Measurements from ENCODE around the gene ABR.

Gene ABR

DNA sequence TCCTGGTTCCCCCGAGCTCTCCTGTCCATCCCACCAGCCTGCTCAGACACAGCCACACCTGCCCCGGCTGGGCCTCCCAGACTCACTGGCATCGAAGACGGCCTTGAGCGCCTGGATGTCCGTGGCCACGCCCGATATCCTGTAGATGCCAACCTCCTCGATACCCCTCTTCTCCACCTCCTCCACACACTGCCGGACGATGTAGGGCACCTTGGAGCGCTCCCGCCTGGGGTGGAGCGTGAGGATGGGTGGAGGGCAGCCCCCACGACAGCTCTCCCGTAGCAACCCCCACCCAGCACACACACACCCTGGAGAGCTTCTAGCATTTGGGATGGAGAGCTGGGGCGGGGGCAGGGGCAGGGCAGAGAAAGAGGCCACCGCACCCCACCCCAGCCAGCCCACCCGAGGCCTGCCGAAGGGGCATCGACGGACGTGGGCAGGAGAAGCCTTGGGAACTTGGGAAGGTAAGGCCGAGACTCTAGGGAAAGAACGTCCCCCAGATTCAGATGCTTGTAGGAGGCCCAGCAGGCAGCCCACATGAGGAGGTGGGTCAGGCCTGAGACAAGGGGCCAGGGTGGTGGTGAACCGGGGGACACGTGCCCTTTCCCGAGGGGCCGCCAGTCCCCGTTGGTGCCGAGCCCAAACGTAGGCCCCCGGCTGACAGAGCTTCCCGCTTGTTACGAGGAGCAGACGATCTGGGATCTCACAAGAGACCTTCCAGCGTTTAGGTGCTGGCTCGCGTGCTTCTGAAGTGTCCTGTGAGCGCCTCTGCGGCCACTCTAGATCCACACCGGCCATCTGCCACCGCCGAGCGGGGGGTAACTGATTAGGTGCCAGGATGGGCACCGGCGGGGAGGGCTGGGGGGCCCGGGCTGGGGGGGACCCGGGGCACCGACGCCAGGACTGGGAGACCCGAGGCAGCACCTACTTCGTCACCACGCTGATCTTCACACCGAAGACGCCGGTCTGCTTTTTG lies 167.7 kb downstream of the ABR start:
- Histone ChIP-seq H3K27ac (ENCODE audit: poor library complexity, severe bottlenecking) (no peak overlapping the region), H3K36me3 (ENCODE audit: low read depth) (peaks cover 11% of the 10 kb centered on the region; the same call in 1 of the 2 replicates), H3K27me3 (ENCODE audit: insufficient read depth, poor library complexity, severe bottlenecking) (no peaks in the 10 kb centered on the region), H3K4me1 (ENCODE audit: insufficient read depth, poor library complexity, severe bottlenecking) (no peaks in the 10 kb centered on the region), H3K4me3 (ENCODE audit: severe bottlenecking) (no peak overlapping the region), H3K9me3 (ENCODE audit: severe bottlenecking) (no peaks in the 10 kb centered on the region)
- TF ChIP-seq, protein P1, sequence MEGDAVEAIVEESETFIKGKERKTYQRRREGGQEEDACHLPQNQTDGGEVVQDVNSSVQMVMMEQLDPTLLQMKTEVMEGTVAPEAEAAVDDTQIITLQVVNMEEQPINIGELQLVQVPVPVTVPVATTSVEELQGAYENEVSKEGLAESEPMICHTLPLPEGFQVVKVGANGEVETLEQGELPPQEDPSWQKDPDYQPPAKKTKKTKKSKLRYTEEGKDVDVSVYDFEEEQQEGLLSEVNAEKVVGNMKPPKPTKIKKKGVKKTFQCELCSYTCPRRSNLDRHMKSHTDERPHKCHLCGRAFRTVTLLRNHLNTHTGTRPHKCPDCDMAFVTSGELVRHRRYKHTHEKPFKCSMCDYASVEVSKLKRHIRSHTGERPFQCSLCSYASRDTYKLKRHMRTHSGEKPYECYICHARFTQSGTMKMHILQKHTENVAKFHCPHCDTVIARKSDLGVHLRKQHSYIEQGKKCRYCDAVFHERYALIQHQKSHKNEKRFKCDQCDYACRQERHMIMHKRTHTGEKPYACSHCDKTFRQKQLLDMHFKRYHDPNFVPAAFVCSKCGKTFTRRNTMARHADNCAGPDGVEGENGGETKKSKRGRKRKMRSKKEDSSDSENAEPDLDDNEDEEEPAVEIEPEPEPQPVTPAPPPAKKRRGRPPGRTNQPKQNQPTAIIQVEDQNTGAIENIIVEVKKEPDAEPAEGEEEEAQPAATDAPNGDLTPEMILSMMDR (IDR thresholded peaks at IDR 0.05; ENCODE audit: poor library complexity, severe bottlenecking) = no peak
- DNase-seq (ENCODE audit: low spot score) (peak; percentile 49), ATAC-seq (ENCODE audit: low read depth) (no peak)

DNA sequence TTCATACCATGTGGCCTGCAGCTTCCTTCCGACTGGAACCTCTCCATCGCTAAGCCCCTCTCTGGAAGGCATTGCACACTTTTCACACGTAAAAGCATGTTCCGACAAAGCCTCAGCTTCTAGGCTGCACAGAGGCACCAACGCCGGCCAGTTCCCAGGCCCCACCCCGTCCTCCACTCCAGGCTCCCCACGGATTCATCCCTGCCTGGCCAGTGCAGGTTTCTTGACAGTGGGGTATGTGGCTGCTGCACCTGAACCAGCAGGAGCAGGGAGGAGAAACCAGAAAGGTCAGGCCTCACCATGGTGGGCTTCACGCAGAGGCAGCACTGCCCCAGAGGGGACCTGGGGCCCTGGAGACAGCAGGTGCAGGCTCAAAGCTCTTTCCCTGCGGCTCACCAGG lies 168.6 kb downstream of the ABR start:
- Histone ChIP-seq H3K27me3 (ENCODE audit: insufficient read depth, poor library complexity, severe bottlenecking) (no peaks in the 10 kb centered on the region), H3K36me3 (ENCODE audit: low read depth) (peaks cover 11% of the 10 kb centered on the region; the same call in 1 of the 2 replicates), H3K27ac (ENCODE audit: poor library complexity, severe bottlenecking) (no peak overlapping the region), H3K9me3 (ENCODE audit: severe bottlenecking) (no peaks in the 10 kb centered on the region), H3K4me1 (ENCODE audit: insufficient read depth, poor library complexity, severe bottlenecking) (no peaks in the 10 kb centered on the region), H3K4me3 (ENCODE audit: severe bottlenecking) (no peak overlapping the region)
- no peak for DNase-seq (ENCODE audit: low spot score)
- TF ChIP-seq, protein P1 (IDR thresholded peaks at IDR 0.05; ENCODE audit: poor library complexity, severe bottlenecking) = no peak
- peak; percentile 6; the same call in 1 of the 3 replicates for ATAC-seq (ENCODE audit: low read depth)

DNA sequence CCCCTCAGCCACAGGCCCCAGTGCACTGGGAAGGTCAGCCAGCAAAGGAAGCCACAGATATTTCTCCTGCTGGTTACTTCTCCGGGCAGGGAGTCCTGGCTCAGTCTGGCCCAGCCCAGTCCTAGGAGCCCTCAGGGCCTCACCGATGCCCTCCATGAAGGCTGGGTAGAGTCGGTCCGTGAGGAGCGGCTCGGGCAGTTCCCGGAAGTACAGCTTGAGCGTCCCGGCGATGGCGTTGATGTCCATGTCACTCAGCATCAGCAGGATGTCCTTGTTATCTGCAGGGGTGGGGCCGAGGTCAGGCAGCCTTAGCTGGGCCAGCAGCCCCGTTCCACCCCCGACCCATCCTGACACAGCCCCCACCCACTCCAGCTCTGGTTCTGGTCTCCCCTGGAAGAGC lies 169.2 kb downstream of the ABR start:
- Histone ChIP-seq H3K9me3 (ENCODE audit: severe bottlenecking) (no peaks in the 10 kb centered on the region), H3K36me3 (ENCODE audit: low read depth) (peaks cover 16% of the 10 kb centered on the region; the same call in 1 of the 2 replicates), H3K27ac (ENCODE audit: poor library complexity, severe bottlenecking) (no peak overlapping the region), H3K4me1 (ENCODE audit: insufficient read depth, poor library complexity, severe bottlenecking) (no peaks in the 10 kb centered on the region), H3K27me3 (ENCODE audit: insufficient read depth, poor library complexity, severe bottlenecking) (no peaks in the 10 kb centered on the region), H3K4me3 (ENCODE audit: severe bottlenecking) (no peak overlapping the region)
- DNase-seq (ENCODE audit: low spot score) = peak; percentile 45
- TF ChIP-seq, protein P1 (IDR thresholded peaks at IDR 0.05; ENCODE audit: poor library complexity, severe bottlenecking) = no peak
- no peak for ATAC-seq (ENCODE audit: low read depth)

DNA sequence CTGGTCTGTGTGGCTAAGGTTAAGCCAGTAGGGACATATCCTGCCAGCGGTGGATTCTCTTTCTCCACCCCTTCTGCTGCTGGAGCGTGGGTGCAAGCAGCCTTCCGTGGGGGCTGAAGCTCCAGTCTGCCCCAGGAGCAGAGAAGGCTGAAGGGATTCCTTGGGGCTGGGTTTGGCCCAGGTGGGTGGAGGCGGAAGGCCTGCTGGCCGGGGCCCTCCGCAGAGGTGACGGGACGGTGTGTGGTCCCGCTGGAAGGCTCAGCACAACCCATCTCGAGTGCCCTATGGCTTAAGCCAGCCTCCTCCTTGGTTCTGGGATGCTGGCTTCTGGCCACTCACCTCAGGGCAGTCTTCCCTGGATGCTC lies 169.7 kb downstream of the ABR start:
- Histone ChIP-seq H3K36me3 (ENCODE audit: low read depth) (peaks cover 20% of the 10 kb centered on the region; the same call in 1 of the 2 replicates), H3K27me3 (ENCODE audit: insufficient read depth, poor library complexity, severe bottlenecking) (no peaks in the 10 kb centered on the region), H3K4me1 (ENCODE audit: insufficient read depth, poor library complexity, severe bottlenecking) (no peaks in the 10 kb centered on the region), H3K4me3 (ENCODE audit: severe bottlenecking) (no peak overlapping the region), H3K27ac (ENCODE audit: poor library complexity, severe bottlenecking) (no peak overlapping the region), H3K9me3 (ENCODE audit: severe bottlenecking) (no peaks in the 10 kb centered on the region)
- no peak; the same call in 2 of the 3 replicates for ATAC-seq (ENCODE audit: low read depth)
- TF ChIP-seq, protein P1 (IDR thresholded peaks at IDR 0.05; ENCODE audit: poor library complexity, severe bottlenecking) = no peak
- peak; percentile 51 for DNase-seq (ENCODE audit: low spot score)
